Nephron (organoid): ENCODE results near the gene SGK1.
"Not testable (repeated sequence)": the region's sequence is repeated elsewhere in the genome, so short reads cannot be mapped to it uniquely, and the experiment has no call there.

Source experiments
- H3K27ac Mint-ChIP-seq, 3 experiments: 2 replicates each; pipeline ENCODE4 v1.8.0; 2020; ENCODE audit warnings: mixed read lengths in 3 of 3, mild to moderate bottlenecking in 2 of 3, moderate library complexity in 1 of 3
- H3K27me3 Mint-ChIP-seq: 2 replicates; pipeline ENCODE4 v1.8.0; 2021; ENCODE audit warnings: low read depth, mild to moderate bottlenecking, moderate library complexity, mixed read lengths
- H3K36me3 Mint-ChIP-seq: 2 replicates; pipeline ENCODE4 v1.8.0; 2020; ENCODE audit warnings: low read depth, mixed read lengths
- H3K4me1 Mint-ChIP-seq: 2 replicates; pipeline ENCODE4 v1.8.0; 2020; ENCODE audit warnings: mixed read lengths
- H3K4me3 Mint-ChIP-seq, 3 experiments: 2 replicates each; pipeline ENCODE4 v1.8.0; 2020; ENCODE audit warnings: mild to moderate bottlenecking in 3 of 3, mixed read lengths in 3 of 3, moderate library complexity in 2 of 3
- H3K9me3 Mint-ChIP-seq: 2 replicates; pipeline ENCODE4 v1.8.0; 2020; ENCODE audit warnings: mixed read lengths
- TF ChIP-seq, protein P1 (sequence below), 3 experiments: fragments of 200-600 bp; sonication (generic); IDR thresholded peaks; one replicate each; pipeline ENCODE4 v1.5.0; 2021; ENCODE audit warnings: antibody characterized with exemption in 3 of 3; ENCODE audit not compliant: unreplicated experiment in 3 of 3

SGK1 gene

DNA sequence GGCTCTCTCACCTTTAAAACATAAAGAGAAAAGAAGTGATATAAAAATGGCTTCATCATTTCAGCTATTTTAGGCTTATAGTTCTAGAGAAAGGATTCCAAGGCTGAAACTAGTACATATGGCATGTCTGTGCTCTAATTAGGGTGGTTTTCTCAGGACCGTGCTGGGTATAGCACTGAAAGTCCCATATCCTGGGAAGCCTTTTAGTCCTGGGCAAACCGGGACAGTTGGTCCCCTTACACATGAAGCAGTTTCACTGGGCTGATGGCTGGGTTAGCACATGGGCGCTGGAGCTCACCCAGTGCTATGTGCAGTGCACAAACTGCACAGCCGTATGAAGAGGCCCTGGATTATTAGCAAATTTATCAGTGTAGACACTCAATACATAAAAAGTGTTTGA is 110.5 kb downstream of the SGK1 start:
- no peaks in the 10 kb centered on the region for H3K27me3 Mint-ChIP-seq
- TF ChIP-seq, protein P1, sequence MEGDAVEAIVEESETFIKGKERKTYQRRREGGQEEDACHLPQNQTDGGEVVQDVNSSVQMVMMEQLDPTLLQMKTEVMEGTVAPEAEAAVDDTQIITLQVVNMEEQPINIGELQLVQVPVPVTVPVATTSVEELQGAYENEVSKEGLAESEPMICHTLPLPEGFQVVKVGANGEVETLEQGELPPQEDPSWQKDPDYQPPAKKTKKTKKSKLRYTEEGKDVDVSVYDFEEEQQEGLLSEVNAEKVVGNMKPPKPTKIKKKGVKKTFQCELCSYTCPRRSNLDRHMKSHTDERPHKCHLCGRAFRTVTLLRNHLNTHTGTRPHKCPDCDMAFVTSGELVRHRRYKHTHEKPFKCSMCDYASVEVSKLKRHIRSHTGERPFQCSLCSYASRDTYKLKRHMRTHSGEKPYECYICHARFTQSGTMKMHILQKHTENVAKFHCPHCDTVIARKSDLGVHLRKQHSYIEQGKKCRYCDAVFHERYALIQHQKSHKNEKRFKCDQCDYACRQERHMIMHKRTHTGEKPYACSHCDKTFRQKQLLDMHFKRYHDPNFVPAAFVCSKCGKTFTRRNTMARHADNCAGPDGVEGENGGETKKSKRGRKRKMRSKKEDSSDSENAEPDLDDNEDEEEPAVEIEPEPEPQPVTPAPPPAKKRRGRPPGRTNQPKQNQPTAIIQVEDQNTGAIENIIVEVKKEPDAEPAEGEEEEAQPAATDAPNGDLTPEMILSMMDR (IDR thresholded peaks at IDR 0.05; ENCODE audit: unreplicated experiment in 3 of 3): no peak
- H3K36me3 Mint-ChIP-seq: peaks cover 4% of the 10 kb centered on the region
- no peak overlapping the region for H3K27ac Mint-ChIP-seq
- H3K4me1 Mint-ChIP-seq: no peaks in the 10 kb centered on the region
- H3K9me3 Mint-ChIP-seq: peaks cover 7% of the 10 kb centered on the region
- H3K4me3 Mint-ChIP-seq: no peak overlapping the region

DNA sequence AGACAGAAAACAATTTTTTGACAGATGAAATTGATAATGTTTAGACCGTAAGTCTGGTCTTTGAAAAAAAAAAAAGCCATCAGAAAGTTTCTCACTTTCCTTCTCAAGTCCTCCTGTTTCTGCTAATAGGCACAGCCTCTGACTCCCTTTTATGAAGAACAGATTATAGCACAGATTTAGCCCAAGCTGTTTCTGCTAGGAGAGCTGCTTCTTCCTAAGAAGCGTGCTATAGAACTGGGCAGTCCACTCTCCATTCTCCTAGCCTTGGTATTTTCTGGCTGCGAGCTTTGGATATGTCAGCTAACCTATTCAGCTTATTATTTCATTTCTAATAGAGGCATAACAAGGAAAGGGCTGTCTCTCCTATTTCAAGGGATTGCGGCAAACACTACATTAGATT is 112.5 kb downstream of the SGK1 start:
- Mint-ChIP-seq H3K27me3 (no peaks in the 10 kb centered on the region), H3K4me1 (no peaks in the 10 kb centered on the region), H3K4me3 (no peak overlapping the region), H3K36me3 (peaks cover 4% of the 10 kb centered on the region), H3K27ac (no peak overlapping the region), H3K9me3 (peaks cover 7% of the 10 kb centered on the region)
- TF ChIP-seq, protein P1 (IDR thresholded peaks at IDR 0.05; ENCODE audit: unreplicated experiment in 3 of 3): no peak

DNA sequence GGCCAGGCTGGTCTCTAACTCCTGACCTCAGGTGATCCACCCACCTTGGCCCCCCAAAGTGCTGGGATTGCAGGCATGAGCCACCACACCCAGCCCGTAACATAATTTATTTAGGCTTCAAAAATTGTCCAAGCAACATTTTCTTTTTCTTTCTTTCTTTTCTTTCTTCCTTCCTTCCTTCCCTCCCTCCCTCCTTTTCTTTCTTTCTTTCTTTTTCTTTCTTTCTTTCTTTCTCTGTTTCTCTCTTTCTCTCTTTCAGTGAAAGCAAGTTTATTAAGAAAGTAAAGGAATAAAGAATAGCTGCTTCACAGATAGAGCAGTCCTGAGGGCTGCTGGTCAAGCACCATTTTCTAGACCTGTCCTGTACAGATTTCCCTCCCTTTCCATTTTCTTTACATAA is 113.2 kb downstream of the SGK1 start:
- H3K9me3 Mint-ChIP-seq, H3K4me3 Mint-ChIP-seq, H3K4me1 Mint-ChIP-seq, H3K27me3 Mint-ChIP-seq, H3K27ac Mint-ChIP-seq, H3K36me3 Mint-ChIP-seq: not testable (repeated sequence)

DNA sequence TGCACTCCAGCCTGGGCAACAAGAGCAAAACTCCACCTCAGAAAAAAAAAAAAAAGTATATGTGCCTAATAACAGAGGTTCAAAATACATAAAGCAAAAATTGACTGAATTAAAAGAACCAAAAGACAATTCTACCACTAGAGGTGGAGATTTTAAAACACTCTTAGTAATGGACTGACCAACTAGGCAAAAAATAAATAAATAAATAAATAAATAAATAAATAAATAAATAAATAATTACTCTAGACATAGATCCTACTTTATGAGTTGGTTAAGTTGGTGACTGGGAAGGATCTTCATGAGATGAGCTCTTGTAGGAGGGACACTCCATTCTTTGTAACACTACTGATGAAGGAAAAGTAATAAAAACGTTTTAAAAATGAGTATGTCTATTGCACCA is 113.9 kb downstream of the SGK1 start:
- H3K4me3 Mint-ChIP-seq: no peak overlapping the region
- H3K27me3 Mint-ChIP-seq: no peaks in the 10 kb centered on the region
- H3K27ac Mint-ChIP-seq: no peak overlapping the region
- peaks cover 4% of the 10 kb centered on the region for H3K36me3 Mint-ChIP-seq
- TF ChIP-seq, protein P1 (IDR thresholded peaks at IDR 0.05; ENCODE audit: unreplicated experiment in 3 of 3): no peak
- no peaks in the 10 kb centered on the region for H3K4me1 Mint-ChIP-seq
- H3K9me3 Mint-ChIP-seq: peaks cover 7% of the 10 kb centered on the region

DNA sequence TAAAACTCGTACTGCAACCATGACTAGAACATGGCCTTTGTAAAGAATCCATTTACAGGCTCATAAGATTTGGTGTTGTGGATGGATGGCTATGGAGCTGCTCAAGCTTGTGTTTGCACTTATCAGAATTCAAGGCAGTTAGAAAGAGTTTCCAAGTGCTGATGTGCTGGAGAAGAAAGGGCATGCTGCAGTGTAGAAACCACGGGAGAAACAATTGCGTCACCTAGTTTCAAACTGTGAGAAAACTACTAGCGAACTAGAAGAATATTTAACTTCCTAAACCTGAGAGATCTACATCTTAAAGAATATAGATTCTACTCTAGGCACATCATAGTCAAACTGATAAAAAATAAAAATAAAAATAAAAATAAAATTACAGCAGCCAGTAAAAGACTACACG is 116.2 kb downstream of the SGK1 start:
- H3K9me3 Mint-ChIP-seq: peaks cover 7% of the 10 kb centered on the region
- TF ChIP-seq, protein P1 (IDR thresholded peaks at IDR 0.05; ENCODE audit: unreplicated experiment in 3 of 3): no peak
- no peak overlapping the region for H3K4me3 Mint-ChIP-seq
- H3K27ac Mint-ChIP-seq: no peak overlapping the region
- no peaks in the 10 kb centered on the region for H3K27me3 Mint-ChIP-seq
- H3K4me1 Mint-ChIP-seq: no peaks in the 10 kb centered on the region
- H3K36me3 Mint-ChIP-seq: peaks cover 4% of the 10 kb centered on the region

DNA sequence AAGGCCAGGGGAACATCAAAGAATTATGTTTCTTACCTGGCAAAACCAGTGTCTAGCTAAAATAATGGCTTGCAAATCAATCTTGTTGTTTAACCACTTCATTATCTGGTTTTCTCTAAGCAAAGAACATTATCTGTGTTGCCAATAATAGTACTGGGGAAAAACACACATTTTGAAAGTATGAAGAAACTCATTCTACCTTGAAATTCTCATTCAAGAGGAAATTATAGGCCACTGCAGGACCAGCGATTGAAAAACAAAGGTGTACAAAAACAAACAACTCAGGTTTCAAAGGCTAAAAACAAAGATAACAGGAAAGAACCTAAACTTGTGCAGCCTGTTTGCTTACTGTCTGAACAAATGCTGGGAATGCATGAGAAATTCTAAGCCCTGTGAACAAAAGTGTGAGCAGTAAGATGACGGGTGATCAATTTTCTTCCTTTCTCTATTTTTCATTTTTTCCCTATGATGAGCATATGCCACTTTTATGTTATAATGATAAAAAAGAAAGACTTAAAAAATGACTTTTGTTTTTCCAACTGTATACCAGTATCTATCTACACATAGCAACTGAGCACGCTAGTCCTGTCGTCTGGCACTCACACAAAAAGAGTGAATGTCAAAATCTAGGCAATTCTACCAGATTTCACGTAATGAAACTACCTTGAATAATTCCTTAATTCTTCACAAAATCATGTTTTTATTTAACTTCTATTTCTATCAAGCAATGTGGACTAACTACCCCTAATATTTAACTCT is 117.9 kb downstream of the SGK1 start:
- Mint-ChIP-seq H3K27me3 (no peaks in the 10 kb centered on the region), H3K4me3 (no peak overlapping the region), H3K36me3 (peaks cover 3% of the 10 kb centered on the region), H3K4me1 (peaks cover 8% of the 10 kb centered on the region), H3K27ac (no peak overlapping the region), H3K9me3 (peaks cover 6% of the 10 kb centered on the region)
- TF ChIP-seq, protein P1 (IDR thresholded peaks at IDR 0.05; ENCODE audit: unreplicated experiment in 3 of 3): no peak
